ENCODE data around the gene DEFB114.

DEFB114 gene

DNA sequence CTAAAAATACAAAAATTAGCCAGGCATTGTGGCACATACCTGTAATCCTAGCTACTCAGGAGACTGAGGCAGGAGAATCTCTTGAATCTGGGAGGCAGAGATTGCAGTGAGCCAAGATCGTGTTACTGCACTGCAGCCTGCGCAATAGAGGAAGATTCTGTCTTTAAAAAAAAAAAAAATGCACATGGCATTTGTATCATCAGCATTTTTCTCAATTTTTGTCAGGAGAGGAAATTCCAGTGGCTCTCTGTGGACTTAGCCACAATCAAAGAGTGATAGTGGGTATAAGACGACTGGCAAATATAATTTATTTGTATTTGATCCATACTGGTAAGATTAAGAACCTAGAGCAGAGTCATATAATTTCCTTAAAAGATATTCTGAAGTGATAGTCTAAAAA is 28.6 kb downstream of the DEFB114 start:
- DNase-seq: no peak

DNA sequence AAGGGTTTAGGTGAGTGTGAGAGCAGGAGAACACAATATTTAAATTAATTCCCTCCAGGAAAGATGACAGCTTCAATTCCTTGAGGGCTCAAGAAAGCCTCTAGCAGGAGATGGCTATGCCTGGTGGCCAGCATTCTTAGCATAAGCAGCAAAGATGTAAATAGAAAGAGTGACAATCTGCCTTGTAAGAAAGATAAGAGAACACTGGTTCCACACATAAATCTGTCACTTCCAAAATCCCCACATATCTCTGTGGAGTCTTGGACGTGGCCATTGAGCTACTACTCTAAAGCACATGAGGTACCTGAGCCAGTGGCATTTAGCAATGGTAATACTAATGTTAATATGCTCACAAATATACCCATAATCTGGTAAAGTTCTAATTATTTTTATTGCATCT is 29.2 kb downstream of the DEFB114 start:
- DNase-seq: no peak

DNA sequence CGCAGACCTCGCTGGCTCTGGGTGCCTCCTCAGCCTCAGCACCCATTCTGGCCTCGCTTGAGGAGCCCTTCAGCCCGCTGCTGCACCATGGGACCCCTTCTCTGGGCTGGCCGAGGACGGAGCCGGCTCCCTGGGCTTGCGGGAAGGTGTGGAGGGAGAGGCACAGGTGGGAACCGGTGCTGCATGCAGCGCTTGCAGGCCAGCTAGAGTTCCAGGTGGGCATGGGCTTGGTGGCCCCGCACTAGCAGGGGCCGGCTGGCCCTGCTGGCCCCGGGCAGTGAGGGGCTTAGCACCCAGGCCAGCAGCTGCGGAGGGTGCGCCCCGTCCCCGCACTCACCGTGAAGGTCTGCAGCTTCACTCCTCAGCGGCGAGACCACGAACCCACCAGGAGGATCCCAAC is 30.4 kb downstream of the DEFB114 start:
- no peak for DNase-seq

DNA sequence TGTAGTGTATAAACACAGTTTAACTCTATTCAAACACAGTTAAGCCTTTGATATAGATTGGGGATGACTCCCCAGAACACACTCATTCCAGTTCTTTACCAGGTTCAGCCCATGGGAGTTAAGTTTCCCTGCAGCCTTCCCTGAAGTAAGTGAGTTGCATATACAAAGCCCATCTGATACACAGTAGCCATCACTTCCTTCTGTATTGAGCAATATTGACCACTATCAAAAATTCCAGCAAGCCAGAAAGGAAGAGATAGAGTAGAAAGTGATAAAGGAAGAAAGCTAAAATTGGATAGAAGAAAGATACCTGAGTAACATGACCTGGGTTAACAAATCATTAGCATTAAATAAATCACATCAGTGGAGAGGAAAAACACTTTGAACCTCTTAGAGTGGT is 34.6 kb downstream of the DEFB114 start:
- DNase-seq: no peak

DNA sequence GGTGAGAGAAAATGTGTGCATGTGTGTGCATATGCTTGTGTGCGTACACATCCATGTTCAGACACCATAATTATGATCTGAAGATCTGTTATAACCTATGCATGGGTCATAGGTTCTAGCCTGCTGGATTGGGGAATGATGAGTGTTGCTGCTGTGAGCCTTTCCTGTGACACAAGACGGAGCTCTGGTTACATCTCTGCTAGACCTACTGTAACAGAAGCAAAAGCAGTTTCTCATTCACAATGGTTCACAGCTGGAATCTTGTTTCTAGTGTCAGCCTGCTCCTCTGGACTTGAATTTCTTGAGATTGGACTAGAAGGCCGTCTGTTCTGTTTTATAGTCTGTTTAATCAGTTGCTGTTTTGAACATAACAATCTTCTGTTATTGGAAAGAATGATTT is 40.1 kb downstream of the DEFB114 start:
- no peak for DNase-seq

DNA sequence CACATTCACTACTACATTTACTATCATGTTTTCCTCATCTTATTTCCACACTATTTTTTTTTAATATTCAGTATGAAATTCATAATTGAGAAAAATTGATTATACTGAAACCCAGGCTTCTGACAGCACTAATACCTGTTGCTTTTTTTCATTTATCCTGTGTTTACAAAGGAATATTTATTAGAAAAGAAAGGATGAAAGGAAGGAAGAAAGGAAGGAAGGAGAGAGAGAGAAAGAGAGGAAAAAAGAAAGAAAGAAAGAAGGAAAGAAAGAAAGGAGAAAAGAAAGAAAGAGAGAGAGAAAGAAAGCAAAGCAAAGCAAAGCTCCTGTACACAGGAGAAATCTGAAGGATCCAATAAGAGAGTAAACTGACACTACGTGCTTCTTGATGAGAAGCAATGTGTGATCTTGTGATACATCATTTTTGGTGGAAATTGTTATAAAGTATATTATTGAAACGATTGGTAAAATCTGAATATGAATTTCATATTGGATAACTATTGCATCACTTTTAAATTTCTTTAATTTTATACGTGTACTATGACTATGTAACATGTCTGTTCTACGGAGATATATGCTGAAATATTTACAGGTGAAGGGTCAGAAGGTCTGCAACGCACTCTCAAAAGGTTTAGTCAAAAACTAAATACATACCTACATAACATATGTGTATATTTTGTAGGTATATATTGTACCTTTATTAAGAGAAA is 43.9 kb downstream of the DEFB114 start:
- no peak for DNase-seq

DNA sequence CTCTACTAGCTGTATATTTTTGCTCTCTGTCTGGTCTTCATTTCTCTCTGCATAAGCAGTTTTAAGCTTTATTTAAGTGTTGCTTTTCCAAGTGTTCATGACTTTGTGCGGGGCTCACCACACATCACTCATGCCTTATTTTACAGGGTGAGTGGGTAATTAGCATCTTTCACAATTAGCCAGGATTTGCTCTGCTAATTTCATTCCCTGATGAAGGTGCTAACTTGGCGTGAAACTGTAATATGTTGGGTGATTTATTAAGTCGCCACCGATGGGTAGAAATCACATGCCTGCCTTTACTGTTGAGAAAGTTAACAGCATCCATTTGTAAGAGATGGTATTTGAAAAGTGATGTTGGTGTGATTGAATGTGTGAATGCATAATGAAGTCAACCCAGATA is 44.7 kb downstream of the DEFB114 start:
- DNase-seq: no peak

DNA sequence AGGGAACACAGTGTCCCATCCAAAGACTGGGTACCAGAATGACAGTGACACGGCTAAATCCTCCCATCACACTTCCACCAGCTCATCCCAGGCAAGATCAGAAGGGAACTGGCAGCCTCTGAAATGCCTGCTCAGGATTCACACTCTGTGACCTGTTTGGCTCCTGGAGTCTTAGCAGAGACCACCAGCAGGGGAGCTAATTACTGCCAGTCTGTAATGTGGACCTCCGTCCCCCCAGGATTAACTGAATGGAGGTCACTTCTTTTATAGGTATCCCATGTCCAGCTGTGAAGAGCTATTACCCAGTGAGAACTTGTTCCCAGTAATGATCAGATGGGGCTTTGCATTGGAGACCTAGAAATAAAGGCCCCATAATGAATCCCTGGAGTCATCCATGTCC is 45.2 kb downstream of the DEFB114 start:
- no peak for DNase-seq

DNA sequence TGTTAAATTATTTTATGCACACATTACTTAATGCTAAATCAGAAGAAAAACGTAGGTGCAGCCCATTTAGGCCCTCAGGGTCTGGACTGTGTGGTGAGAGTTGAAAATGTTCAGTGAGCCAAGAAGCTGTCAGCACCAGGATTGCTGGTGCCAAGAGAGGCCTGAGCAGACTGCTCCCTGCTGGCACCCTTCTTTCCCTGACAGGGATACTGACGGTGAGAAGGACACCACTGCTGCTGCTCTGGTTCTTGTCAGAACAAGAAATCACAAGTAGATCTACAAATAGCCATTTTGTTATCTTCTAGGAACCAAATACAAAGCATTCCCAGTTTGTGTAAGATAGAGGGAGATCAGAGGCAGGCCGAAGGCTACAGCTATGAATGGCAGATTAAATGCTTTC is 48.9 kb downstream of the DEFB114 start:
- no peak for DNase-seq

DNA sequence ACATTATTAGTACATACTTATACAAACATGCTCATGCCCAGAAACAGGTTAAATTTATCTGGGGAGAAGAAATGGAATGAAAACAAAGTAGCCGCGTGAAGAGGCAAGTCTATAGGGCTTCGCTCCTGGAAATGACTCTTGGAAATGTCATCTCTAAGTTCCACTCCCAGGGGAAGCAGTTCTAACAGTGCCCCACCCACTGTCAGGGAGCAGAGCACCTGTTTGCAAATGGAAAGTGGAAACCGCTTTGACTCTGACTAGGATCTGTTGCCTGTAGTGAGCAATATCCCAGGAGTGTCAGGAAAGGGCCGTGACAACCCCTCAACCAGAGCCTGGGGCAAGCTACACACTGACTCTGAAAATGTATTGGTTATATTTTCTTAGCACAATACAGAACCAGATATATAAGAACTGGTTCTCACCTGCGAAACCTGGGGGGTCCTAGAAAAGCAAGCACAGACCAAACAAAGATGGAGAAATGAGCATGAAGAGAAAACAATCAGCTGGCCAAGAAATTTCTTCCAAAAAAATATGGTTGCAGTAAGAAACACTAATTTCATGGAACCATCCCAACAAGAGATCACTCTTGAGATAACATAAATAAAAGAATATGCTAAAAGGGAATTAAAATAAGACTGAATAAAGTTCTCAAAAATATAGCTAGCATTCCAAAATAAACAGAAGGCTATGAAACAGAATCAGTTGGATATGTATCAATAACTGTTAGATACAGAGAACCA is 50.2 kb downstream of the DEFB114 start:
- no peak for DNase-seq

DNA sequence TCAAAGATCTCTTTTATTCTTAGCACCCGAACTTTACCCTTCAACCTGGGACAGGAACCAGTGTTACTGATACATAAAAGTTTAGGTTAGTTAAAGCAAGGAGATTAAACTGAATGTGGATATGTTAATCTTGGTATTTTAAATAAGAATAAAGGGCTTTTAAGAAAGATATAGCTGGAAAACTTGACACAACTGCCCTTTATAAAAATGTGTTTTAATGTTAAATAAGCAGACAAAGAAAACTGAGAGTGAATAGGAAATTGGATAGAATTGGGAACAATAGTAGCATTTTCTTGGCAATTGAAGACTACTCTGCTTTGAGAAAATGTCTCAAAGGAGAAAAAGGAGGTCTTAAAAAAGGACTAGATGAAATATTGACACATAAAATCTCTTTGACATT is 51.8 kb downstream of the DEFB114 start:
- DNase-seq: no peak

DNA sequence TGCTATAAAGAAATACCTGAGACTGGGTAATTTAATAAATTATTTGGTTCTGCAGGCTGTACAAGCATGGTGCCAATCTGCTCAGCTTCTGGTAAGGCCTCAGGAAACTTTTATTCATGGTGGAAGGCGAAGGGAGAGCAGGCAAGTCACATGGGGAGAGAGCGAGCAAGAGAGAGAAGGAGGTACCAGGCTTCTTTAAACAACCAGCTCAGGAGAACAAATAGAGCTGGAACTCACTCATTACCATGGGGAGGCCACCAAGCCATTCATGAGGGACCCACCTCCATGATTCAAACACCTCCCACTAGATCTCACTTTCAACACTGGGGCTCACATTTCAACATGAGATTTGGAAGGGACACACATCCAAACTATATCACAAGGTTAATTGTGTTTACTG is 52.7 kb downstream of the DEFB114 start:
- no peak for DNase-seq
